ENCODE data around the gene PTBP3.

PTBP3 gene

GRCh38 chr9:112351184-112351583 is 17.8 kb upstream of the PTBP3 start:
- no peaks in the 10 kb centered on the region for H3K27me3 ChIP-seq (replicated peaks; ENCODE audit: control insufficient read depth, insufficient read depth, low read length)
- TF ChIP-seq CTCF (IDR thresholded peaks at IDR 0.05; ENCODE audit: insufficient read depth, low read length, poor library complexity, severe bottlenecking) = no peak
- DNase-seq (ENCODE audit: extremely low read depth, insufficient read length) = no peak
- no peak overlapping the region for H3K4me3 ChIP-seq (replicated peaks; ENCODE audit: low read depth, low read length)
- no peaks in the 10 kb centered on the region for H3K36me3 ChIP-seq (ENCODE audit: control insufficient read depth, insufficient read depth, low read length)

GRCh38 chr9:112349008-112349333 is 15.6 kb upstream of the PTBP3 start:
- Histone ChIP-seq H3K4me3 (replicated peaks; ENCODE audit: low read depth, low read length) (no peak overlapping the region), H3K27me3 (replicated peaks; ENCODE audit: control insufficient read depth, insufficient read depth, low read length) (no peaks in the 10 kb centered on the region), H3K36me3 (ENCODE audit: control insufficient read depth, insufficient read depth, low read length) (no peaks in the 10 kb centered on the region)
- TF ChIP-seq CTCF (IDR thresholded peaks at IDR 0.05; ENCODE audit: insufficient read depth, low read length, poor library complexity, severe bottlenecking) = no peak
- DNase-seq (ENCODE audit: extremely low read depth, insufficient read length) = no peak

GRCh38 chr9:112348257-112349007 is 15.0 kb upstream of the PTBP3 start:
- Histone ChIP-seq H3K36me3 (ENCODE audit: control insufficient read depth, insufficient read depth, low read length) (no peaks in the 10 kb centered on the region), H3K4me3 (replicated peaks; ENCODE audit: low read depth, low read length) (peak overlapping the region; percentile 17; the same call in 1 of the 2 replicates), H3K27me3 (replicated peaks; ENCODE audit: control insufficient read depth, insufficient read depth, low read length) (no peaks in the 10 kb centered on the region)
- no peak for TF ChIP-seq CTCF (IDR thresholded peaks at IDR 0.05; ENCODE audit: insufficient read depth, low read length, poor library complexity, severe bottlenecking)
- DNase-seq (ENCODE audit: extremely low read depth, insufficient read length) = no peak

- DNase-seq (ENCODE audit: extremely low read depth, insufficient read length) = no peak
- no peak for TF ChIP-seq CTCF (IDR thresholded peaks at IDR 0.05; ENCODE audit: insufficient read depth, low read length, poor library complexity, severe bottlenecking)
- no peak overlapping the region for H3K4me3 ChIP-seq (replicated peaks; ENCODE audit: low read depth, low read length)
- H3K27me3 ChIP-seq (replicated peaks; ENCODE audit: control insufficient read depth, insufficient read depth, low read length) = no peaks in the 10 kb centered on the region
- H3K36me3 ChIP-seq (ENCODE audit: control insufficient read depth, insufficient read depth, low read length) = no peaks in the 10 kb centered on the region
Measured at GRCh38 chr9:112341730-112342129, 8.3 kb upstream of the PTBP3 start.

- no peak for TF ChIP-seq CTCF (IDR thresholded peaks at IDR 0.05; ENCODE audit: insufficient read depth, low read length, poor library complexity, severe bottlenecking)
- Histone ChIP-seq H3K27me3 (replicated peaks; ENCODE audit: control insufficient read depth, insufficient read depth, low read length) (no peaks in the 10 kb centered on the region), H3K36me3 (ENCODE audit: control insufficient read depth, insufficient read depth, low read length) (no peaks in the 10 kb centered on the region), H3K4me3 (replicated peaks; ENCODE audit: low read depth, low read length) (no peak overlapping the region)
- DNase-seq (ENCODE audit: extremely low read depth, insufficient read length) = no peak
Measured at GRCh38 chr9:112339886-112340285, 6.5 kb upstream of the PTBP3 start.

- Histone ChIP-seq H3K4me3 (replicated peaks; ENCODE audit: low read depth, low read length) (no peak overlapping the region), H3K36me3 (ENCODE audit: control insufficient read depth, insufficient read depth, low read length) (no peaks in the 10 kb centered on the region), H3K27me3 (replicated peaks; ENCODE audit: control insufficient read depth, insufficient read depth, low read length) (no peaks in the 10 kb centered on the region)
- DNase-seq (ENCODE audit: extremely low read depth, insufficient read length) = no peak
- no peak for TF ChIP-seq CTCF (IDR thresholded peaks at IDR 0.05; ENCODE audit: insufficient read depth, low read length, poor library complexity, severe bottlenecking)
Measured at GRCh38 chr9:112338561-112338960, 5.1 kb upstream of the PTBP3 start.

All from GM06990 (cell line).